ENCODE measurements around the gene POU2F2.
A peak's percentile ranks its signal among the peaks of the same experiment; 100 is the strongest.

The POU2F2 gene

DNA sequence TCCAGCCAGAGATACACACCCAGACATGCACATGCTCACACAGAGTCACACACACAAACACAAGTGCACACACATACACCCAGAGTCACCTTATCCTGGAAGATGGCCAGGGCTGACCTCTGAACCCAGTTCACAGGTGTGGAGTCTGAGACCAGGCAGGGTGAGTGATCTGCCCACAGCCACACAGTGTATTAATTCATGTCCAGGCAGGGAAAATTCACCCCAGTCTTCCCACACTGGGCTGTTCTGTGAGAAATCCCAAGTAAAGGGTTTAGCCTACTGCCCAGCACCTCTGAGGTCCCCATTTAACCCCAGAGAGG lies 2.0 kb downstream of the POU2F2 start:
- Histone ChIP-seq H3K36me3 (ENCODE audit: low read length) (no peaks in the 10 kb centered on the region), H3K4me3 (ENCODE audit: insufficient read depth, low read length, poor library complexity, severe bottlenecking) (peak overlapping the region; percentile 86), H3F3A (ENCODE audit: insufficient read depth) (peaks cover 33% of the 10 kb centered on the region), H3K27ac (ENCODE audit: low read depth, low read length) (peak overlapping the region; percentile 96), H4K20me1 (ENCODE audit: low read depth, low read length) (no peaks in the 10 kb centered on the region), H3K9ac (ENCODE audit: low read length) (peak overlapping the region; percentile 94), H3K27me3 (ENCODE audit: low read length) (no peaks in the 10 kb centered on the region), H3K79me2 (ENCODE audit: insufficient read depth, low read length) (peaks cover 76% of the 10 kb centered on the region), H3K4me2 (ENCODE audit: low read depth, low read length, poor library complexity, severe bottlenecking) (peak overlapping the region; percentile 78), H3K9me2 (replicated peaks; ENCODE audit: insufficient read depth, low read length) (no peaks in the 10 kb centered on the region), H2AFZ (ENCODE audit: low read depth, low read length, severe bottlenecking) (no peak overlapping the region), H3K9me3 (ENCODE audit: insufficient read depth, low read length) (no peaks in the 10 kb centered on the region)
- no peak for TF ChIP-seq EZH2phosphoT487 (conservative IDR thresholded peaks at IDR 0.05; ENCODE audit: low read length)
- TF ChIP-seq CTCF (IDR thresholded peaks at IDR 0.05; ENCODE audit: insufficient read depth, low read length, poor library complexity, severe bottlenecking): no peak

DNA sequence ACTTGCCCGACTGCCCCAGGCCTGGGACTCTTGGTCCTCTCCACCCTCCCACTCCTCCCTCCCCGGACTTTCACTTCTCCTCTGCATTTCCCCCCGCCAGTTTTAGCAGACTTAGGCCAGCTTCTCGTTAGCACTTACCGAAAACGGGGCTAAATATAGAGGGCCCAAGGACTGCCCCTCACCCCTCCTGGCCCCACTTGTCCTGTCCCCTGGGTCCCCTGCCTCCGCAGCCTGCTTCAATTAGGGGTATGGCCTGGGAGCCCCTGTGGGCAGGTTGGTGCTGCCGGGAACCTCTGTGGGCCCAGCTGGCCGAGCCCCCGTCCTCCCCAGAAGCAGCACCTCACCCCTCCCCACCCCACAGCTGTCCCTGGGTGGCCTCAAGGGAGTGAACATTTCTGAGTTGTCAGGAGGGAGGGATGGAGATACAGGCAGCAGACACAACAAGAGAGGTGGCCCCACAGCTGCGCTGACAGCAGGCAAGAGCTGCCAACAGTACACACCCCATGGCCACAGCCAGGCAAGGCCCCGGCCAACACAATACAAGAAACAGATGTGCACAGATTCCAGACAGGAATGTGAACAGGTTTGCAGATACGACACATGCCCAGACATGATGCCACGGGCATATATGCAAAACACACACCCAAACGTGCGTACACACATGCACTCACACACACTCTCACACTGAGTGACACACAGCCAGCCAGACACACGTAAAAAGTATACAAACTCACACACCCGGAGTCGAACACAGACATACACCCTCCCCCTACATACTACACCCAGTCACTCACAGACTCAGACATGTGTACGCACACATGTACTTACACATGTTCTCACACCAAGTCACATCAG lies 2.6 kb downstream of the POU2F2 start:
- Histone ChIP-seq H3K27ac (ENCODE audit: low read depth, low read length) (peak overlapping the region; percentile 96), H3K27me3 (ENCODE audit: low read length) (no peaks in the 10 kb centered on the region), H4K20me1 (ENCODE audit: low read depth, low read length) (no peaks in the 10 kb centered on the region), H3K79me2 (ENCODE audit: insufficient read depth, low read length) (peaks cover 82% of the 10 kb centered on the region), H2AFZ (ENCODE audit: low read depth, low read length, severe bottlenecking) (no peak overlapping the region), H3K9me3 (ENCODE audit: insufficient read depth, low read length) (no peaks in the 10 kb centered on the region), H3K4me2 (ENCODE audit: low read depth, low read length, poor library complexity, severe bottlenecking) (peak overlapping the region; percentile 78), H3F3A (ENCODE audit: insufficient read depth) (peaks cover 33% of the 10 kb centered on the region), H3K4me3 (ENCODE audit: insufficient read depth, low read length, poor library complexity, severe bottlenecking) (peak overlapping the region; percentile 86), H3K9me2 (replicated peaks; ENCODE audit: insufficient read depth, low read length) (no peaks in the 10 kb centered on the region), H3K9ac (ENCODE audit: low read length) (peak overlapping the region; percentile 94), H3K36me3 (ENCODE audit: low read length) (peaks cover 3% of the 10 kb centered on the region; the same call in 1 of the 2 replicates)
- TF ChIP-seq EZH2phosphoT487 (conservative IDR thresholded peaks at IDR 0.05; ENCODE audit: low read length): no peak
- no peak for TF ChIP-seq CTCF (IDR thresholded peaks at IDR 0.05; ENCODE audit: insufficient read depth, low read length, poor library complexity, severe bottlenecking)

- no peaks in the 10 kb centered on the region for H3K9me2 ChIP-seq (replicated peaks; ENCODE audit: insufficient read depth, low read length)
- H3F3A ChIP-seq (ENCODE audit: insufficient read depth): peaks cover 57% of the 10 kb centered on the region
- no peak for TF ChIP-seq EZH2phosphoT487 (conservative IDR thresholded peaks at IDR 0.05; ENCODE audit: low read length)
- TF ChIP-seq CTCF (IDR thresholded peaks at IDR 0.05; ENCODE audit: insufficient read depth, low read length, poor library complexity, severe bottlenecking): no peak
- H2AFZ ChIP-seq (ENCODE audit: low read depth, low read length, severe bottlenecking): no peak overlapping the region
- H3K9ac ChIP-seq (ENCODE audit: low read length): peak overlapping the region; percentile 2; the same call in 1 of the 2 replicates
- peak overlapping the region; percentile 78 for H3K4me2 ChIP-seq (ENCODE audit: low read depth, low read length, poor library complexity, severe bottlenecking)
- peak overlapping the region; percentile 96 for H3K27ac ChIP-seq (ENCODE audit: low read depth, low read length)
- H4K20me1 ChIP-seq (ENCODE audit: low read depth, low read length): no peaks in the 10 kb centered on the region
- H3K27me3 ChIP-seq (ENCODE audit: low read length): no peaks in the 10 kb centered on the region
- no peaks in the 10 kb centered on the region for H3K9me3 ChIP-seq (ENCODE audit: insufficient read depth, low read length)
- H3K79me2 ChIP-seq (ENCODE audit: insufficient read depth, low read length): peaks cover 91% of the 10 kb centered on the region
- peaks cover 6% of the 10 kb centered on the region; the same call in 1 of the 2 replicates for H3K36me3 ChIP-seq (ENCODE audit: low read length)
- H3K4me3 ChIP-seq (ENCODE audit: insufficient read depth, low read length, poor library complexity, severe bottlenecking): no peak overlapping the region
Observed at GRCh38 chr19:42126574-42126973, 5.7 kb downstream of the POU2F2 start.
